DND-41 (cell line): Measurements from ENCODE around the gene MYH9.

Experiments used
- ATAC-seq: fragments of 200-7000 bp; cut with Tn5 transposase; 3 replicates; pipeline ENCODE4 v1.9.1; 2021; ENCODE audit warnings: low read depth; ENCODE audit not compliant: insufficient read depth
- DNase-seq: peaks from one replicate; pipeline ENCODE4 v3.0.0-alpha.2; 2020
- H2AFZ ChIP-seq: 2 replicates; pipeline ENCODE4 v1.6.0; 2012; ENCODE audit warnings: low read depth, low read length
- H3K27ac ChIP-seq: 2 replicates; pipeline ENCODE4 v1.5.1; 2012; ENCODE audit warnings: low read length, inconsistent platforms
- H3K27me3 ChIP-seq: fragments of 200-600 bp; sonication (generic); 2 replicates; pipeline ENCODE4 v1.6.0; 2012; ENCODE audit warnings: low read length, mild to moderate bottlenecking, inconsistent platforms; ENCODE audit not compliant: insufficient read depth, poor library complexity
- H3K36me3 ChIP-seq: 2 replicates; pipeline ENCODE4 v1.5.1; 2012; ENCODE audit warnings: low read length, inconsistent platforms; ENCODE audit not compliant: insufficient read depth
- H3K4me1 ChIP-seq: 2 replicates; pipeline ENCODE4 v1.5.1; 2012; ENCODE audit warnings: mild to moderate bottlenecking, low read length; ENCODE audit not compliant: insufficient read depth
- H3K4me2 ChIP-seq: 2 replicates; pipeline ENCODE4 v1.6.0; 2012; ENCODE audit warnings: mild to moderate bottlenecking, moderate library complexity, low read length, inconsistent platforms; ENCODE audit not compliant: insufficient read depth
- H3K4me3 ChIP-seq, 2 experiments: fragments of 200-600 bp in 1 of 2; shearing (Covaris generic) in 1 of 2; 2 replicates each; pipeline ENCODE4 v1.5.1; 2012 to 2016; ENCODE audit warnings: inconsistent platforms in 2 of 2, low read length in 2 of 2, mild to moderate bottlenecking in 2 of 2, low read depth in 1 of 2, moderate library complexity in 1 of 2
- H3K79me2 ChIP-seq: 2 replicates; pipeline ENCODE4 v1.6.0; 2012; ENCODE audit warnings: low read length, inconsistent platforms; ENCODE audit not compliant: insufficient read depth
- H3K9ac ChIP-seq: 2 replicates; pipeline ENCODE4 v1.6.0; 2012; ENCODE audit warnings: low read depth, mild to moderate bottlenecking, inconsistent platforms, low read length, moderate library complexity
- H3K9me3 ChIP-seq: 2 replicates; pipeline ENCODE4 v1.5.1; 2012; ENCODE audit warnings: low read length, moderate library complexity, mild to moderate bottlenecking, inconsistent platforms; ENCODE audit not compliant: insufficient read depth, severe bottlenecking
- H4K20me1 ChIP-seq: 2 replicates; pipeline ENCODE4 v1.6.0; 2012; ENCODE audit warnings: low read length; ENCODE audit not compliant: insufficient read depth
- EZH2 ChIP-seq: IDR thresholded peaks from 3 replicates; pipeline ENCODE4 v1.6.1; 2012; ENCODE audit warnings: borderline replicate concordance, low read depth, mild to moderate bottlenecking, moderate library complexity, low read length, inconsistent platforms; ENCODE audit not compliant: severe bottlenecking
- TF ChIP-seq, protein P1 (sequence below): IDR thresholded peaks from 2 replicates; pipeline ENCODE4 v1.5.1; 2012; ENCODE audit warnings: borderline replicate concordance, low read length, moderate library complexity, mild to moderate bottlenecking; ENCODE audit not compliant: poor library complexity, severe bottlenecking; ENCODE audit errors: extremely low read depth

Gene MYH9

DNA sequence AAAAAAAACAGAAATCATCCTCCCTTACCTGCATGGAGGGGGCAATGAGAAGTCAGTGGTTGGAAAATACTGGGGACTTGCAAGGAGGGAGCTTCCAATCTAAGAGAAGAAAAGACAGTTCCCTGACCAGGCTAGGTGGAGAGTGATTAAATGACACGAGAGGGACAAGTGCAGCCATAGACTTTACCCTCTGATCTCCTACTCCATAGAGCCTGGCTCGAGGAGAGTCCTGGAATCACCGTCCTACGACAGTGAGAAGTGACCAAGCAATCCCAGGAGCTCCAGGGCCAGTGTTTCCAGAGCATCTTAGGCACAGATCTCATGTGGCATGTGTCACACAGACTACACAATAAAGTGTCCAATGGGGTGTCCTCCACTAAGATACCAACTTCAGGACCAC is 25.7 kb downstream of the MYH9 start:
- H3K4me3 ChIP-seq, result no peak overlapping the region
- H3K79me2 ChIP-seq, result peaks cover 98% of the 10 kb centered on the region
- H3K9ac ChIP-seq, result no peak overlapping the region
- no peak for TF ChIP-seq EZH2
- TF ChIP-seq, protein P1, sequence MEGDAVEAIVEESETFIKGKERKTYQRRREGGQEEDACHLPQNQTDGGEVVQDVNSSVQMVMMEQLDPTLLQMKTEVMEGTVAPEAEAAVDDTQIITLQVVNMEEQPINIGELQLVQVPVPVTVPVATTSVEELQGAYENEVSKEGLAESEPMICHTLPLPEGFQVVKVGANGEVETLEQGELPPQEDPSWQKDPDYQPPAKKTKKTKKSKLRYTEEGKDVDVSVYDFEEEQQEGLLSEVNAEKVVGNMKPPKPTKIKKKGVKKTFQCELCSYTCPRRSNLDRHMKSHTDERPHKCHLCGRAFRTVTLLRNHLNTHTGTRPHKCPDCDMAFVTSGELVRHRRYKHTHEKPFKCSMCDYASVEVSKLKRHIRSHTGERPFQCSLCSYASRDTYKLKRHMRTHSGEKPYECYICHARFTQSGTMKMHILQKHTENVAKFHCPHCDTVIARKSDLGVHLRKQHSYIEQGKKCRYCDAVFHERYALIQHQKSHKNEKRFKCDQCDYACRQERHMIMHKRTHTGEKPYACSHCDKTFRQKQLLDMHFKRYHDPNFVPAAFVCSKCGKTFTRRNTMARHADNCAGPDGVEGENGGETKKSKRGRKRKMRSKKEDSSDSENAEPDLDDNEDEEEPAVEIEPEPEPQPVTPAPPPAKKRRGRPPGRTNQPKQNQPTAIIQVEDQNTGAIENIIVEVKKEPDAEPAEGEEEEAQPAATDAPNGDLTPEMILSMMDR, result no peak
- H3K27me3 ChIP-seq, result no peaks in the 10 kb centered on the region
- DNase-seq, result no peak
- no peaks in the 10 kb centered on the region for H3K9me3 ChIP-seq
- no peak overlapping the region for H3K4me2 ChIP-seq
- peaks cover 15% of the 10 kb centered on the region for H3K4me1 ChIP-seq
- H4K20me1 ChIP-seq, result peaks cover 87% of the 10 kb centered on the region
- ATAC-seq, result no peak
- H3K27ac ChIP-seq, result 0 out of 2 replicates have a peak overlapping the region, but pooled peaks have one; percentile 38
- no peak overlapping the region for H2AFZ ChIP-seq
- peaks cover 40% of the 10 kb centered on the region for H3K36me3 ChIP-seq

DNA sequence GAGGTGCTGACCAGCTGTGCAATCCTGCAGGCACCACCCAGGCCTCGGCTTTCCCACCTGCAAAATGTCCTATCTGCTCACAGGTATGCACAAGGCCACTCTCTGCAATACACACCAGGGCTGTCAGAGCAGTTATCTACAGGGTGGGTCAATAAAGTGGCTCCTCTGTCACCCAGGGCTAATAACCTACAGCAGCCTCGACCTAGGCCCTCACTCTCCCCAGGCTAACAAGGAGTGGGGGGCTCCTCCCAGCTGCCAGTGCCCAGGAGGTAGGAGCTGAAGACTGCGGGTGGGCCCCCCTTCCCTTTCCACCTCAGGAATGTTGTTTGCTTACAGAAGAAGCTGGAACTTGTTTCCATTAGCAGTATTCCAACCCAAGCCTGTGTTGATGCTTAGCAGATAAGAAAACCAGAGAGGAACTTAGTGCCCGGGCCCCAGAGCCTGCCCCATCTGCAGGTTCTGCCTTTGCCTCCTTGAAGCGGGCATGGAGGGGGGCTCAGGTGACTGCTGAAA is 26.8 kb downstream of the MYH9 start:
- H3K27me3 ChIP-seq, result no peaks in the 10 kb centered on the region
- peaks cover 4% of the 10 kb centered on the region for H3K4me1 ChIP-seq
- H3K36me3 ChIP-seq, result peaks cover 40% of the 10 kb centered on the region
- peaks cover 86% of the 10 kb centered on the region for H4K20me1 ChIP-seq
- no peak overlapping the region for H3K27ac ChIP-seq
- H3K79me2 ChIP-seq, result peaks cover 98% of the 10 kb centered on the region
- no peaks in the 10 kb centered on the region for H3K9me3 ChIP-seq
- DNase-seq (no peak), ATAC-seq (no peak)
- TF ChIP-seq, protein P1, result no peak
- no peak for TF ChIP-seq EZH2
- no peak overlapping the region for H3K4me3 ChIP-seq
- no peak overlapping the region for H3K9ac ChIP-seq
- no peak overlapping the region for H2AFZ ChIP-seq
- H3K4me2 ChIP-seq, result no peak overlapping the region

DNA sequence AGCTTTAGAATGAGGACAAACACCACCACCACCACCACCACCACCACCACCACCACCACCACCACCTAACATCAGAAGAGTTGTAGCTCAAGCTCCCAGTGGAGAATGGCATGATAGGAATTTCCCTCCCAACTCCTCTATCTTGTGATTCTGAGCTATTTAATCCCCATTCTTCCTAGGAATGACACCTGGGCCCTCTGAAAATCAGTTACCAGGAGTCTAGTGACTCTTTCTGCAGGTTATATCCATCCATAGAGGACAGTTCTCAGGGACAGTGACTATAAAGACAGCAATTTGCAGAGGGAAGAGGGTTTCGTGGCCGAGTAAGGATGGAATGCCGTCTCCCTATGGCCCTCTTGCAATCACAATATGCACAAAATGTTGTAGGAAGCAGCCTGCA is 27.8 kb downstream of the MYH9 start:
- Histone ChIP-seq H3K79me2 (peaks cover 98% of the 10 kb centered on the region), H3K4me1 (peaks cover 2% of the 10 kb centered on the region; the same call in 1 of the 2 replicates), H3K9ac (no peak overlapping the region), H4K20me1 (peaks cover 92% of the 10 kb centered on the region), H3K27ac (no peak overlapping the region), H3K4me2 (no peak overlapping the region), H3K36me3 (peaks cover 44% of the 10 kb centered on the region), H2AFZ (no peak overlapping the region), H3K9me3 (no peaks in the 10 kb centered on the region), H3K27me3 (no peaks in the 10 kb centered on the region), H3K4me3 (no peak overlapping the region)
- DNase-seq, result no peak
- TF ChIP-seq, protein P1, result no peak
- TF ChIP-seq EZH2, result no peak
- no peak for ATAC-seq

DNA sequence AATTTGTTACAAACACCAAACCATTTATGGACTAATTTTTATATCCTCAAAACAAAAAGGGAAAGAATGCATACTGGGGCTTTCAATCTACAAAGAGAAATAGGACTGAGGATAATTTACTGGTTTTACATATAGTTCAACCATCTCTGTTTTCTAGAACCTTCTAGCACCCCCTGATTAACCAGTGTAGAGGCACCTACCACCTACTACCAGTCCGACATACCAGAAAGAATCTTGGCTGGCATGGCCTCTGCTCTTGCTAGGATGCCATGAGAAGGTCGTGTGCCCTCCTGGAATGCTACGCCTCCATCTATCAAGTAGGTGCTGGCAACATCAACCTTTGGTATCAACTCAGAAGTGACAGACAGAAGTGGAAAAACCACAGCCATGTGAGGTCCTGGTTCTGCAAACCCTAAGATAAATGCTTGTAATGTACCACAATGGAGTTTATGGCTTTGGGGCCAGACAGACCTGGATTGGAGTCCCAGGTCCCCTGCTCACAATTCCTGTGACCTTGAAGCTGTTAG is 28.2 kb downstream of the MYH9 start:
- peaks cover 93% of the 10 kb centered on the region for H4K20me1 ChIP-seq
- no peak overlapping the region for H3K9ac ChIP-seq
- no peak overlapping the region for H3K4me3 ChIP-seq
- DNase-seq (no peak), ATAC-seq (no peak)
- H2AFZ ChIP-seq, result no peak overlapping the region
- H3K27me3 ChIP-seq, result no peaks in the 10 kb centered on the region
- peaks cover 98% of the 10 kb centered on the region for H3K79me2 ChIP-seq
- no peaks in the 10 kb centered on the region for H3K4me1 ChIP-seq
- H3K4me2 ChIP-seq, result no peak overlapping the region
- TF ChIP-seq EZH2, result no peak
- H3K9me3 ChIP-seq, result no peaks in the 10 kb centered on the region
- peaks cover 43% of the 10 kb centered on the region for H3K36me3 ChIP-seq
- peak overlapping the region; percentile 47; the same call in 1 of the 2 replicates for H3K27ac ChIP-seq
